H1 (cell line): Measurements from ENCODE around the gene DNASE1. TPM values are rescaled to one million over a fixed set of nuclear protein-coding genes. Genes with fewer than 3 reads are reported as not detected.

Source experiments
- CTCF ChIA-PET: fragments of 300-600 bp; sonication (Branson Sonifier 250); formaldehyde crosslinking; loops from one replicate; lab custom pipeline; 2021; ENCODE audit not compliant: partially characterized antibody; lab: Charles Lee
- POLR2A ChIA-PET: fragments of 300-600 bp; sonication (Branson Sonifier 250); formaldehyde crosslinking; loops from one replicate; lab custom pipeline; 2021; ENCODE audit warnings: inconsistent platforms; ENCODE audit not compliant: partially characterized antibody; lab: Charles Lee
- DNase-seq, 2 experiments: peaks; one replicate each; pipeline versions ENCODE4 v3.0.0 to v3.0.0-alpha.2; 2010 to 2022; ENCODE audit warnings: low spot score in 2 of 2, low read depth in 1 of 2, mixed read lengths in 1 of 2
- FAIRE-seq: peaks from 2 replicates; lab custom pipeline; 2011; peaks lifted over from hg19 to GRCh38; lab: Jason Lieb, UNC
- H2AFZ ChIP-seq: 2 replicates; pipeline ENCODE4 v1.8.1; 2012; ENCODE audit warnings: low read length, inconsistent platforms
- H2AK5ac ChIP-seq: 2 replicates; pipeline ENCODE4 v1.6.1; 2013; ENCODE audit warnings: low read depth, low read length
- H2BK120ac ChIP-seq: replicated peaks from 2 replicates; pipeline ENCODE3; 2013; ENCODE audit warnings: low read depth, low read length, inconsistent platforms
- H2BK12ac ChIP-seq: 2 replicates; pipeline ENCODE4 v1.6.1; 2013; ENCODE audit warnings: low read depth, low read length
- H2BK15ac ChIP-seq: 2 replicates; pipeline ENCODE4 v1.6.1; 2013; ENCODE audit warnings: low read length
- H2BK20ac ChIP-seq: 2 replicates; pipeline ENCODE4 v1.6.1; 2013; ENCODE audit warnings: low read length
- H2BK5ac ChIP-seq: 2 replicates; pipeline ENCODE4 v1.6.1; 2013; ENCODE audit warnings: low read depth, low read length
- H3K14ac ChIP-seq: 2 replicates; pipeline ENCODE4 v1.6.1; 2013; ENCODE audit warnings: inconsistent platforms; ENCODE audit not compliant: insufficient read length
- H3K18ac ChIP-seq: 2 replicates; pipeline ENCODE4 v1.6.1; 2013; ENCODE audit warnings: low read length; ENCODE audit errors: extremely low read depth
- H3K23ac ChIP-seq: 2 replicates; pipeline ENCODE4 v1.6.1; 2013; ENCODE audit warnings: inconsistent platforms; ENCODE audit not compliant: insufficient read length
- H3K23me2 ChIP-seq: 2 replicates; pipeline ENCODE4 v1.6.1; 2013; ENCODE audit warnings: low read depth, low read length
- H3K27ac ChIP-seq: 2 replicates; pipeline ENCODE4 v1.6.1; 2011; ENCODE audit warnings: low read depth, low read length, inconsistent platforms
- H3K27me3 ChIP-seq, 4 experiments: replicated peaks in 1 of 4; 1 replicate in 1 of 4; 2 replicates in 3 of 4; pipeline versions ENCODE4 v1.6.1 to v1.8.1; 2011 to 2013; ENCODE audit warnings: low read length in 3 of 4, mild to moderate bottlenecking in 3 of 4, inconsistent platforms in 2 of 4, mixed read lengths in 2 of 4, moderate library complexity in 1 of 4; ENCODE audit not compliant: control insufficient read depth in 3 of 4, insufficient read depth in 3 of 4; ENCODE audit errors: extremely low read depth in 1 of 4
- H3K36me3 ChIP-seq, 4 experiments: 2 replicates each; pipeline versions ENCODE4 v1.6.1 to v1.8.1; 2011 to 2013; ENCODE audit warnings: mild to moderate bottlenecking in 4 of 4, low read length in 3 of 4, moderate library complexity in 2 of 4, control low read depth in 1 of 4, inconsistent platforms in 1 of 4; ENCODE audit not compliant: insufficient read depth in 4 of 4, control insufficient read depth in 2 of 4
- H3K4ac ChIP-seq: replicated peaks from 2 replicates; pipeline ENCODE3; 2013; ENCODE audit warnings: low read length, low read depth, mixed read lengths, inconsistent platforms; ENCODE audit not compliant: insufficient read length
- H3K4me1 ChIP-seq, 4 experiments: replicated peaks in 1 of 4; 1 replicate in 1 of 4; 2 replicates in 3 of 4; pipeline versions ENCODE4 v1.6.1 to v1.8.1; 2011 to 2013; ENCODE audit warnings: low read length in 3 of 4, inconsistent platforms in 2 of 4, mixed read lengths in 1 of 4; ENCODE audit not compliant: insufficient read depth in 4 of 4, control insufficient read depth in 3 of 4
- H3K4me2 ChIP-seq, 2 experiments: 2 replicates each; pipeline versions ENCODE4 v1.6.1 to v1.8.1; 2011 to 2013; ENCODE audit warnings: low read depth in 2 of 2, low read length in 2 of 2, control low read depth in 1 of 2, inconsistent platforms in 1 of 2, mild to moderate bottlenecking in 1 of 2; ENCODE audit not compliant: insufficient read depth in 1 of 2
- H3K4me3 ChIP-seq, 4 experiments: fragments of 200-600, 300-600 bp in 1 of 4; sonication (generic), shearing (Covaris generic), sonication (Bioruptor Twin) in 1 of 4; 2 replicates each; pipeline versions ENCODE4 v1.5.1 to v1.8.1; 2011 to 2016; ENCODE audit warnings: low read length in 4 of 4, low read depth in 3 of 4, control low read depth in 2 of 4, inconsistent platforms in 2 of 4, mild to moderate bottlenecking in 2 of 4, mixed read lengths in 1 of 4, moderate library complexity in 1 of 4; ENCODE audit not compliant: insufficient read depth in 2 of 4; ENCODE audit errors: extremely low read depth in 1 of 4
- H3K56ac ChIP-seq: replicated peaks from 2 replicates; pipeline ENCODE3; 2013; ENCODE audit warnings: low read depth, mild to moderate bottlenecking, mixed read lengths, low read length, inconsistent platforms; ENCODE audit not compliant: insufficient read length
- H3K79me1 ChIP-seq: 2 replicates; pipeline ENCODE4 v1.6.1; 2013; ENCODE audit warnings: low read depth, low read length, control low read depth
- H3K79me2 ChIP-seq, 2 experiments: 2 replicates each; pipeline versions ENCODE4 v1.6.1 to v1.8.1; 2012 to 2013; ENCODE audit warnings: low read length in 2 of 2, mild to moderate bottlenecking in 2 of 2, inconsistent platforms in 1 of 2; ENCODE audit not compliant: insufficient read depth in 2 of 2, control insufficient read depth in 1 of 2
- H3K9ac ChIP-seq, 4 experiments: replicated peaks in 1 of 4; 1 replicate in 1 of 4; 2 replicates in 3 of 4; pipeline versions ENCODE4 v1.6.1 to v1.8.1; 2011 to 2013; ENCODE audit warnings: low read depth in 3 of 4, low read length in 3 of 4, control low read depth in 2 of 4, mild to moderate bottlenecking in 2 of 4, moderate library complexity in 2 of 4, inconsistent platforms in 1 of 4; ENCODE audit errors: extremely low read depth in 1 of 4
- H3K9me3 ChIP-seq, 2 experiments: 2 replicates each; pipeline versions ENCODE4 v1.6.1 to v1.8.1; 2012 to 2013; ENCODE audit warnings: mild to moderate bottlenecking in 2 of 2, moderate library complexity in 2 of 2, control low read depth in 1 of 2, inconsistent platforms in 1 of 2, low read depth in 1 of 2, low read length in 1 of 2, mixed read lengths in 1 of 2; ENCODE audit not compliant: insufficient read depth in 2 of 2
- H4K20me1 ChIP-seq, 2 experiments: replicated peaks in 1 of 2; 2 replicates each; pipeline versions ENCODE3 to v1.8.1; 2011 to 2013; ENCODE audit warnings: inconsistent platforms in 2 of 2, low read length in 2 of 2, mild to moderate bottlenecking in 1 of 2; ENCODE audit not compliant: insufficient read depth in 2 of 2, control insufficient read depth in 1 of 2
- H4K5ac ChIP-seq: 2 replicates; pipeline ENCODE4 v1.6.1; 2013; ENCODE audit warnings: low read length, low read depth, mixed read lengths, inconsistent platforms; ENCODE audit not compliant: insufficient read length
- H4K8ac ChIP-seq: 2 replicates; pipeline ENCODE4 v1.8.0; 2013; ENCODE audit warnings: mild to moderate bottlenecking, moderate library complexity, low read length, inconsistent platforms; ENCODE audit not compliant: insufficient read depth; ENCODE audit errors: extremely low read depth
- H4K91ac ChIP-seq: replicated peaks from 2 replicates; pipeline ENCODE3; 2013; ENCODE audit warnings: low read length, mixed read lengths, inconsistent platforms; ENCODE audit not compliant: insufficient read length
- BRCA1 ChIP-seq: IDR thresholded peaks from 2 replicates; pipeline ENCODE4 v1.6.1; 2012; ENCODE audit warnings: low read depth, low read length, improper control_type of control experiment
- CBX5 ChIP-seq: fragments of 300-800, 300-1000 bp; sonication (generic); IDR thresholded peaks from 2 replicates; pipeline ENCODE4 v1.7.1; 2016; ENCODE audit warnings: antibody characterized with exemption, low read length, low read depth
- CBX8 ChIP-seq: fragments of 300-800, 300-1000 bp; sonication (generic); IDR thresholded peaks from 2 replicates; pipeline ENCODE4 v1.7.1; 2016; ENCODE audit warnings: low read depth, low read length, borderline replicate concordance
- EP300 ChIP-seq, 2 experiments: IDR thresholded peaks; 1 replicate in 1 of 2; 2 replicates in 1 of 2; pipeline ENCODE4 v1.6.1; 2011 to 2012; ENCODE audit warnings: low read depth in 2 of 2, low read length in 2 of 2, mild to moderate bottlenecking in 2 of 2, borderline replicate concordance in 1 of 2, inconsistent platforms in 1 of 2, moderate library complexity in 1 of 2
- GABPA ChIP-seq: IDR thresholded peaks from 2 replicates; pipeline ENCODE4 v1.6.1; 2011; ENCODE audit warnings: mild to moderate bottlenecking, low read length, moderate library complexity, borderline replicate concordance; ENCODE audit not compliant: insufficient read depth
- GTF2F1 ChIP-seq: IDR thresholded peaks from 2 replicates; pipeline ENCODE4 v1.6.1; 2012; ENCODE audit warnings: low read depth, low read length, improper control_type of control experiment, borderline replicate concordance
- KDM4A ChIP-seq: IDR thresholded peaks from one replicate; pipeline ENCODE4 v1.7.1; 2012; ENCODE audit warnings: low read depth, mild to moderate bottlenecking, moderate library complexity, low read length, inconsistent platforms; ENCODE audit not compliant: severe bottlenecking
- MAX ChIP-seq: IDR thresholded peaks from 2 replicates; pipeline ENCODE4 v1.6.1; 2012; ENCODE audit warnings: inconsistent platforms
- NANOG ChIP-seq: IDR thresholded peaks from 2 replicates; pipeline ENCODE4 v1.6.1; 2011; ENCODE audit warnings: low read length, low read depth, mild to moderate bottlenecking, inconsistent platforms; ENCODE audit not compliant: insufficient read depth, poor library complexity, severe bottlenecking
- PHF8 ChIP-seq: fragments of 200-600 bp; sonication (generic); conservative IDR thresholded peaks from 2 replicates; pipeline ENCODE4 v1.7.1; 2012; ENCODE audit warnings: low read depth, mild to moderate bottlenecking, inconsistent platforms, low read length, moderate library complexity
- SP4 ChIP-seq: IDR thresholded peaks from 2 replicates; pipeline ENCODE4 v1.6.1; 2012; ENCODE audit warnings: low read length, inconsistent platforms
- TAF1 ChIP-seq: IDR thresholded peaks from 2 replicates; pipeline ENCODE4 v1.6.1; 2011; ENCODE audit warnings: mild to moderate bottlenecking, low read depth, low read length
- TBP ChIP-seq: IDR thresholded peaks from 2 replicates; pipeline ENCODE4 v1.6.1; 2011; ENCODE audit warnings: low read depth, low read length, improper control_type of control experiment
- ZNF274 ChIP-seq: IDR thresholded peaks from 2 replicates; pipeline ENCODE4 v1.7.0; 2012; ENCODE audit warnings: low read length, borderline replicate concordance; ENCODE audit errors: extremely low read depth
- WGBS, 2 experiments: shearing (Covaris generic) in 1 of 2; methylation state at CpG; one replicate each; pipeline versions ENCODE4 v1.1.6 to v1.1.7; 2013 to 2015; ENCODE audit warnings: low lambda C conversion rate in 2 of 2, mixed read lengths in 2 of 2, inconsistent platforms in 1 of 2, low coverage in 1 of 2, missing lambda C conversion rate in 1 of 2; ENCODE audit not compliant: insufficient replicate concordance in 2 of 2, insufficient coverage in 1 of 2, insufficient read length in 1 of 2; ENCODE audit errors: extremely low coverage in 1 of 2, missing lambda C conversion rate in 1 of 2; 5-methylcytosine and 5-hydroxymethylcytosine counted together
- polyA plus RNA-seq, 7 experiments: library from polyadenylated mRNA; depleted of rRNA in 3 of 7; stranded (reverse) in 5 of 7; unstranded in 2 of 7; fragments of >200 nt in 5 of 7; fragments of 200-250 nt in 2 of 7; gene quantifications; 1 replicate in 5 of 7; 2 replicates in 1 of 7; 4 replicates in 1 of 7; pipeline versions ENCODE4 v1.2.1 to v1.2.3, GENCODE V29; 2011 to 2013; ENCODE audit warnings: missing spikeins in 2 of 7, mixed read lengths in 2 of 7
- total RNA-seq: library from RNA; stranded (reverse); fragmentation: NEBNext Ultra II Directional; extraction: Animal tissue kit (Norgen Biotek cat#: 25700); gene quantifications from 2 replicates; pipeline ENCODE4 v1.2.1, GENCODE V29; 2021

DNASE1 gene
- total and polyA plus RNA-seq, 2 of the 8 experiments (the other 6 are each of a cell fraction or from before 2014, with no cell fraction given) = 11.5 to 16.7 TPM

GRCh38 chr16:3618769-3619141, 35.7 kb upstream of the DNASE1 start:
- H3K23ac ChIP-seq = no peak overlapping the region
- H3K4me3 ChIP-seq = no peak overlapping the region
- no peak overlapping the region for H2AFZ ChIP-seq
- no peak for FAIRE-seq
- H3K14ac ChIP-seq = no peak overlapping the region
- ChIA-PET POLR2A (no interaction called here), CTCF (interaction anchor here (0.6 to 0.9 kb wide), 4 partner anchors 21 to 1320 kb away, joined by 3 to 6 read pairs (median 3); no protein-coding TSS in a partner anchor)
- H3K4ac ChIP-seq = no peak overlapping the region
- no peaks in the 10 kb centered on the region for H3K9me3 ChIP-seq
- WGBS, 2 experiments = 85% methylated on average over 3 of the region's 3 CpGs; no CpG with 5 or more reads in 1 of the 2 experiments
- no peak overlapping the region for H3K56ac ChIP-seq
- H3K27me3 ChIP-seq = no peaks in the 10 kb centered on the region
- H3K4me2 ChIP-seq = no peak overlapping the region
- H2BK15ac ChIP-seq = no peak overlapping the region
- no peak overlapping the region for H2BK12ac ChIP-seq
- H2AK5ac ChIP-seq = no peak overlapping the region
- H2BK120ac ChIP-seq = no peak overlapping the region
- H3K9ac ChIP-seq = no peak overlapping the region
- no peak overlapping the region for H4K91ac ChIP-seq
- peaks cover 7% of the 10 kb centered on the region; the same call in 1 of the 2 replicates for H3K79me1 ChIP-seq
- no peaks in the 10 kb centered on the region; a peak in 1 of 8 replicates for H3K36me3 ChIP-seq
- H3K27ac ChIP-seq = no peak overlapping the region
- no peaks in the 10 kb centered on the region for H3K23me2 ChIP-seq
- no peaks in the 10 kb centered on the region for H4K20me1 ChIP-seq
- peaks cover 0 to 28% of the 10 kb centered on the region in 2 experiments; a peak in 3 of 4 replicates for H3K79me2 ChIP-seq
- no peak overlapping the region for H2BK5ac ChIP-seq
- no peak overlapping the region for H3K18ac ChIP-seq
- H4K8ac ChIP-seq = no peak overlapping the region
- H2BK20ac ChIP-seq = no peak overlapping the region
- H3K4me1 ChIP-seq = no peaks in the 10 kb centered on the region
- no peak for DNase-seq
- no peak overlapping the region for H4K5ac ChIP-seq
- TF ChIP-seq CBX5 (no peak), CBX8 (no peak), TBP (no peak), GTF2F1 (no peak), TAF1 (no peak), PHF8 (no peak), SP4 (no peak), EP300 (IDR thresholded peaks at IDR 0.05; ENCODE audit: borderline replicate concordance in 1 of 2, low read depth in 2 of 2, low read length in 2 of 2) (no peak), ZNF274 (no peak), BRCA1 (no peak), MAX (no peak), KDM4A (no peak), GABPA (no peak), NANOG (no peak)
